PFSK-1 (cell line): ENCODE data around the gene LMX1A.

Source experiments
- FOXP2 ChIP-seq: optimal IDR thresholded peaks from 2 replicates; pipeline ENCODE3; 2011; ENCODE audit warnings: borderline replicate concordance, control low read depth, inconsistent platforms; ENCODE audit not compliant: insufficient read depth; ENCODE audit errors: extremely low read length, extremely low read depth
- POLR2AphosphoS5 ChIP-seq: IDR thresholded peaks from 2 replicates; pipeline ENCODE4 v1.6.1; 2012; ENCODE audit warnings: low read depth, mild to moderate bottlenecking, control low read depth, low read length, moderate library complexity
- REST ChIP-seq, 2 experiments: IDR thresholded peaks; 2 replicates each; pipeline versions ENCODE4 v1.6.1 to v1.8.0; 2011 to 2012; ENCODE audit warnings: low read depth in 2 of 2, low read length in 2 of 2, control low read depth in 1 of 2, inconsistent platforms in 1 of 2, mild to moderate bottlenecking in 1 of 2, moderate library complexity in 1 of 2; ENCODE audit not compliant: insufficient read depth in 1 of 2
- SIN3A ChIP-seq: IDR thresholded peaks from 2 replicates; pipeline ENCODE4 v1.6.1; 2012; ENCODE audit warnings: mild to moderate bottlenecking, low read length, moderate library complexity, borderline replicate concordance; ENCODE audit not compliant: insufficient read depth
- TAF1 ChIP-seq: IDR thresholded peaks from 2 replicates; pipeline ENCODE4 v1.6.1; 2012; ENCODE audit warnings: low read length, control low read depth, borderline replicate concordance; ENCODE audit not compliant: insufficient read depth

Gene LMX1A

GRCh38 chr1:165352442-165353293 is 3.8 kb downstream of the LMX1A start:
- no peak for TF ChIP-seq FOXP2
- no peak for TF ChIP-seq REST (IDR thresholded peaks at IDR 0.05; ENCODE audit: insufficient read depth in 1 of 2, low read depth in 2 of 2, low read length in 2 of 2)
- TF ChIP-seq SIN3A, result no peak
- no peak for TF ChIP-seq TAF1

DNA sequence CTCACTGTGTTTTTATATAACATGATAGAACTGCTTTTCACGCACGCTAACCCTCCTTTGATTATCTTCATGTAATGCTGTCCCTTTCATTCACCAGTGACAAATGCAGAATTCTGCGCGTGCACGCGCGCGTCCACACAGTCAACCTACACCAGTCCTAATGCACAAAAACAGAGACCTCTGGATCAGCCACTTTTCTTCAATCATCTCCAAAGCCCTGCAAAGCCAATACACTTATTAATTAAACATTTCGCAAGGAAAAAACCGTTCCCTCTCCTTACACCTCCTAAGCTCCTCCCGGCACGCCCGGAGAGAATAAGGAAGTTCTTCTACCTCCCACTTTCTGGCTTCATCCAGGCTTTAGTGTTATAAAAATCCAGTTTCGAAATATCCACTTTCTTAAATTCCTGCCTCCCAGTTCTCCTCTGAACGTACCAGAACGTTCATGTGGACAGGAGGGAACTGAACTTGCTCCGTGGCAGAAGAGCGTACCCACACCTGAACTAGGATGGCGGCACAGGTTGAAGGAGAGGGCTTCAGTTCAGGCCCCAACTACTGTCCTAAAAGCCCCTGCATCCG is 4.6 kb downstream of the LMX1A start:
- no peak for TF ChIP-seq FOXP2
- TF ChIP-seq TAF1, result no peak
- TF ChIP-seq POLR2AphosphoS5, result no peak
- no peak for TF ChIP-seq REST (IDR thresholded peaks at IDR 0.05; ENCODE audit: insufficient read depth in 1 of 2, low read depth in 2 of 2, low read length in 2 of 2)

DNA sequence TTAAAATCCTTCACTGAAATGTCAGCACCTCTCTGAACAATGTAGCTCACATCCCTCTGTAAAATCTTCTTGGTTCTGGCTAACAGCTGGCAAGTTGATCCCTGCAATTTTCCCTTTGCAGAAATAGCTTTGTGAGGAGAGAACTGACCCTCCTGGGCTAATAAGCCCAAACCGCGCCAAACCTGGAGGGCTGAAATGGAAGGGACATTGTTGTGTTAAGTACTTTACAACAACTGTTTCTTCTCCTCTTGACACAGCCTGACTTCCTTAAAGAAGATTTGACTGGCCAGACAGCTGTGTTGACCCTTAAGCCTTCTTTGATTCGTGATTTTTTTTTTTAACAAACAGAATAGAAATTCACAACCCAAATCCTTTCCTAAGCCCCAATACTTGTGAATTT is 5.7 kb downstream of the LMX1A start:
- TF ChIP-seq POLR2AphosphoS5 (no peak), SIN3A (no peak), REST (IDR thresholded peaks at IDR 0.05; ENCODE audit: insufficient read depth in 1 of 2, low read depth in 2 of 2, low read length in 2 of 2) (no peak), TAF1 (no peak), FOXP2 (no peak)

- TF ChIP-seq REST (IDR thresholded peaks at IDR 0.05; ENCODE audit: insufficient read depth in 1 of 2, low read depth in 2 of 2, low read length in 2 of 2) (no peak), POLR2AphosphoS5 (no peak), FOXP2 (no peak), TAF1 (no peak), SIN3A (no peak)
These were observed 11.0 kb downstream of the LMX1A start for GRCh38 chr1:165345502-165345901.

- TF ChIP-seq REST (IDR thresholded peaks at IDR 0.05; ENCODE audit: insufficient read depth in 1 of 2, low read depth in 2 of 2, low read length in 2 of 2) (no peak), FOXP2 (no peak), POLR2AphosphoS5 (no peak), TAF1 (no peak), SIN3A (no peak)
These were observed 11.8 kb downstream of the LMX1A start for GRCh38 chr1:165344736-165345135.
